GM12864 (cell line): Measurements from ENCODE around the gene SCARF2.
"Not testable (repeated sequence)": the region's sequence is repeated elsewhere in the genome, so short reads cannot be mapped to it uniquely, and the experiment has no call there.

ENCODE experiments used
- DNase-seq: peaks from one replicate; pipeline ENCODE4 v3.0.0-alpha.2; 2011; ENCODE audit warnings: low read depth
- H3K4me3 ChIP-seq: 2 replicates; pipeline ENCODE4 v1.5.1; 2011; ENCODE audit warnings: mild to moderate bottlenecking, low read depth, low read length, control low read depth
- TF ChIP-seq, protein P1 (sequence below): IDR thresholded peaks from 2 replicates; pipeline ENCODE4 v1.5.1; 2011; ENCODE audit warnings: low read depth, mild to moderate bottlenecking, moderate library complexity, low read length, control low read depth, inconsistent platforms; ENCODE audit errors: missing control alignments

The SCARF2 gene

DNA sequence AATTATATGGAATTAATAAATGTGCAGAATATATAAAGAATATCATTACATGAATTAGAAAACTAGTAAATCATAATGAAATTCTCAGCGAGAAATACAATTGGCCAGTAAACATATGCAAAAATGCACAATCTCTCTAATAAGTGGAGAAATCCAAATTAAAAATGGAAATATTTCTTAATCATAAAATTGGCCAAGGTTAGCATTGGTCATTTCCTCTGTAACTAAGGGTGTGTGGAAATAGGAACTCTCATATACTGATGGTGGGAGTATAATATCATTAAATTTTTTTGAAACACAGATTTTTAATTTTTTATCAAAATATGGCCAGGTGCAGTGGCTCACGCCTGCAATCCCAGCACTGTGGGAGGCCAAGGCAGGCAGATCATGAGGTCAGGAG lies 51.3 kb downstream of the SCARF2 start:
- DNase-seq, result no peak
- TF ChIP-seq, protein P1, sequence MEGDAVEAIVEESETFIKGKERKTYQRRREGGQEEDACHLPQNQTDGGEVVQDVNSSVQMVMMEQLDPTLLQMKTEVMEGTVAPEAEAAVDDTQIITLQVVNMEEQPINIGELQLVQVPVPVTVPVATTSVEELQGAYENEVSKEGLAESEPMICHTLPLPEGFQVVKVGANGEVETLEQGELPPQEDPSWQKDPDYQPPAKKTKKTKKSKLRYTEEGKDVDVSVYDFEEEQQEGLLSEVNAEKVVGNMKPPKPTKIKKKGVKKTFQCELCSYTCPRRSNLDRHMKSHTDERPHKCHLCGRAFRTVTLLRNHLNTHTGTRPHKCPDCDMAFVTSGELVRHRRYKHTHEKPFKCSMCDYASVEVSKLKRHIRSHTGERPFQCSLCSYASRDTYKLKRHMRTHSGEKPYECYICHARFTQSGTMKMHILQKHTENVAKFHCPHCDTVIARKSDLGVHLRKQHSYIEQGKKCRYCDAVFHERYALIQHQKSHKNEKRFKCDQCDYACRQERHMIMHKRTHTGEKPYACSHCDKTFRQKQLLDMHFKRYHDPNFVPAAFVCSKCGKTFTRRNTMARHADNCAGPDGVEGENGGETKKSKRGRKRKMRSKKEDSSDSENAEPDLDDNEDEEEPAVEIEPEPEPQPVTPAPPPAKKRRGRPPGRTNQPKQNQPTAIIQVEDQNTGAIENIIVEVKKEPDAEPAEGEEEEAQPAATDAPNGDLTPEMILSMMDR, result no peak
- no peak overlapping the region for H3K4me3 ChIP-seq

DNA sequence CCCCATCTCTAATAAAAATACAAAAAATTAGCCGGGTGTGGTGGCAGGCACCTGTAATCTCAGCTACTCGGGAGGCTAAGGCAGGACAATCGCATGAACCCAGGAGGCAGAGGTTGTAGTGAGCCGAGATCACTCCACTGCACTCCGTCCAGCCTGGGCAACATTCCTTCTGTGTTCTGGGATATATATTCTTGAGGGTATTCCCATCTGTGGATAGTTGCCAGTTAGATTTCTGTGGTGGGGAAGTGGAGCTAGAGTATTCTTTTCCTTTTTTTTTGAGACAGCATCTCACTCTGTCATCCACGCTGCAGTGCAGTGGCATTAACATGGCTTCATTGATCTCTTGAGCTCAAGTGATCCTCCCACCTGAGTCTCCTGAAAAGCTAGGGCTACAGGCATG lies 52.8 kb downstream of the SCARF2 start:
- H3K4me3 ChIP-seq, result no peak overlapping the region
- DNase-seq, result no peak
- TF ChIP-seq, protein P1, result no peak

DNA sequence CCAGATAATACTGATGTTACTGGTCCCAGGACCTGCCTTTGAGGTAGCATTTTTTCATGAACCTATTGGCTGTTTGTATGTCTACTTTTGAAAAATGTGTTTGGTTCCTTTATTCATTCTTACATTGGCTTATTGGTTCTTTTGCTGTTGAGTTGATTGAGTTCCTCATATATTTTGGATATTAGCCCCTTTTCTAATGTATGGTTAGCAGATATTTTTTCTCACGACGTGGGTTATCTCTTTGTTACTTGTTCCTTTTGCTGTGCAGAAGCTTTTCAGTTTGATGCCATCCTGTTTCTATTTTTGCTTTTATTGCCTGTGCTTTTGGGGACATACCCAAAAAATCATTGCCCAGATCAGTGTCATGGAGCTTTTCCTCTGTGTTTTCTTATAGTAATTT lies 53.5 kb downstream of the SCARF2 start:
- no peak overlapping the region for H3K4me3 ChIP-seq
- TF ChIP-seq, protein P1, result no peak
- DNase-seq, result no peak

DNA sequence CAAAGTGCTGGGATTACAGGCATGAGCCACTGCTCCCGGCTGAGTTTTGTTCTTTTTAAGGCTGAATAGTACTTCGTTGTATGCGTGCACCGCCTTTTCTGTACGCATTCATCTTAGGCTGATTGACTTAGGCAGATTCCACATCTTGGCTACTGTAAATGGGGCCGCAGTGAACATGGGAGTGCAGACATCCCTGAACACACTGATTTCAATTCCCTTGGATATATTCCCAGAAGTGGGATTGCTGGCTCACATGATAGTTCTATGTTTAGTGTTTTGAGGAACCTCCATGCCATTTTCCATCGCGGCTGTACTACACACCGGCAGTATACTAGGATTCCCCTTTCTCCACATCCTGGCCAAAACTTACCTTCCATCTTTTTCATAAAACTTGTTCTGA lies 54.1 kb downstream of the SCARF2 start:
- DNase-seq, result no peak
- H3K4me3 ChIP-seq, result no peak overlapping the region
- TF ChIP-seq, protein P1, result no peak

DNA sequence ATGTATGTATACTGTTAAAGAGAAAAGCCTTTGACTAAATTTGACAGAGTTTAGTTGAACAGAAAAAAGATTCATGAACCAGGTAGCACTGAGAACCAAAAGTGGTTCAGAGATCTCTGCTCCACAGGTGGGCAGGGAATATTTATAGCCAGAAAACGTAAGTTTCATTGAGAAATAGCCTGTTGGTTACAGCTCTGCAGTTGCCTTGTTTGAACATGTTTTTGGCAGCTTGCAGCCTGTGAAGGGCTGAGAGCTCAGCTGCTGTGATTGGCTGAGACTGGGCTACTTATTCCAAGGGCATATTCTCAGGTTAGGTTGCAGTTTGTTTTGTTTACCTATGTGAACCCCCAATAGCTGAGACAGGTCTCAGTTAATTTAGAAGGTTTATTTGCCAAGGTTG lies 57.1 kb downstream of the SCARF2 start:
- TF ChIP-seq, protein P1, result no peak
- no peak overlapping the region for H3K4me3 ChIP-seq
- DNase-seq, result no peak

DNA sequence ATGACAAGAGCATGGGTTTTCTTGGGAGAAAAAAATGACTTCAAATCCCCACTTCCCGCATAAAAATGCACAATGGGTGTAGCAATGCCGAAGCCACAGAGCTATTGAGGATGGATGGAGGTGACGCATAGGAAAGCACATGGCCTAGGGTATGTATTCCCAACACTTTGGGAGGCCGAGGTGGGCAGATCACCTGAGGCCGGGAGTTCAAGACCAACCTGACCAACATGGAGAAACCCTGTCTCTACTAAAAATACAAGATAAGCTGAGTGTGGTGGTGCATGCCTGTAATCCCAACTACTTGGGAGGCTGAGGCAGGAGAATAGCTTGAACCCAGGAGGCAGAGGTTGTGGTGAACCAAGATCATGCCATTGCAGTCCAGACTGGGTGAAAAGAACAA lies 58.9 kb downstream of the SCARF2 start:
- not testable (repeated sequence) for H3K4me3 ChIP-seq, DNase-seq

DNA sequence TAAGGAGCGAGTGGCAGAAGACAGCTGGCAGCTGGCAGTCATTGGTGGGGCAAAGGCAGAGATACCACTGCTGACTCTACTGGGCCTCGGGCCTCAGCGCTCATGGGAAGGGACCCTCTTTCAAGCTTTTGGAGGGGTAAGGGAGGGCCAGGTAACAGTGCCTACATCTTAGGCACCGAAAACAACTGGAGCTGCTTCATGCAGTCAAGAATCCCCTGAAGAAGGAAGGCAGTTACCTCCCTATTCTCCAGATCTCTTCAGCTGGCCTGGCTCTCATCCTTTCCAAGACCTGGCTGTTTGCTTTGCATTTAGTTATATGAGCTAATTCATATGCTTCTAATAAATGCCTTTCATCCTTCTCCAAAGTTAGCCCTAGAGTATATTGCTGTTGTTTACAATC lies 59.5 kb downstream of the SCARF2 start:
- TF ChIP-seq, protein P1, result no peak
- no peak for DNase-seq
- H3K4me3 ChIP-seq, result no peak overlapping the region

DNA sequence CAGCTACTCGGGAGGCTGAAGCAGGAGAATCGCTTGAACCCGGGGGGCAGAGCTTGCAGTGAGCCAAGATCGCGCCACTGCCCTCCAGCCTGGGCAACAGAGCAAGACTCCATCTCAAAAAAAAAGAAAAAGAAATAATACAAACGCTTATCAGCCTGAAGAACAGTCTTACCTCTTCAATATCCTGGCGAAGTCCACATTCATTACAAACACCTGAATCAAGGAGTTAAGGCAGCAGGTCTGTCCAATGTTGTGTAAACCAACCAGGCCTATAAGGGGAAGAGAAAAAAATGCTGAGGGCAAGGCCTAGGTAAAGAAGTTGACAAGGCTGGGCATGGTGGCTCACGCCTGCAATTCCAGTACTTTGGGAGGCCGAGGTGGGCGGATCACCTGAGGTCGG lies 60.6 kb downstream of the SCARF2 start:
- DNase-seq, H3K4me3 ChIP-seq: not testable (repeated sequence)

DNA sequence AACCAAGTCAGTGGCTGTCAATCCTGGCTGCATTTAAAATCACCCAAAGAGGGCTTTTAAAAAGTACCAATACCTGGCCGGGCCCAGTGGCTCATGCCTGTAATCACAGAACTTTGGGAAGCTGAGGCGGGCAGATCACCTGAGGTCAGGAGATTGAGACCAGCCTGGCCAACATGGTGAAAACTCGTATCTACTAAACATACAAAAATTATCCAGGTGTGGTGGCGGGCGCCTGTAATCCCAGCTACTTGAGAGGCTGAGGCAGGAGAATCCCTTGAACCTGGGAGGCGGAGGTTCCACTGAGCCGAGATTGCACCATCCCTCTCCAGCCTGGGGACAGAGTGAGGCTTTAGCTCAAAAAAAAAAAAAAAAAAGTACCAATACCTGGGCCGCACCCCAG lies 61.3 kb downstream of the SCARF2 start:
- not testable (repeated sequence) for H3K4me3 ChIP-seq, DNase-seq
